ENCODE data around the gene SHFL. TPM values are rescaled to one million over a fixed set of nuclear protein-coding genes. Genes with fewer than 3 reads are reported as not detected.
A peak's percentile ranks its signal among the peaks of the same experiment; 100 is the strongest.

SHFL gene
- total and polyA plus RNA-seq, 9 donors = 34.0 to 49.5 (median 40.2) TPM

- peaks cover 1% of the 10 kb centered on the region for H3K4me1 ChIP-seq (ENCODE audit: insufficient read depth)
- no peaks in the 10 kb centered on the region for H3K36me3 ChIP-seq
- no peak for TF ChIP-seq CTCF (IDR thresholded peaks at IDR 0.05)
- no peak for TF ChIP-seq EP300 (IDR thresholded peaks at IDR 0.05)
- no peak for TF ChIP-seq POLR2A (IDR thresholded peaks at IDR 0.05)
- peak overlapping the region; percentile 74 to 79 for H3K27ac ChIP-seq
- no peak for DNase-seq
- H3K27me3 ChIP-seq = no peaks in the 10 kb centered on the region
- H3K9me3 ChIP-seq = no peaks in the 10 kb centered on the region
- intact Hi-C loops (cut with DNase I) = no loop called here
- H3K4me3 ChIP-seq = no peak overlapping the region
- 76 to 81% (median 77%) methylated on average over 18 of the region's 18 CpGs for WGBS, 3 donors
Measured at GRCh38 chr19:10087296-10088061, 1.4 kb downstream of the SHFL start.

- H3K36me3 ChIP-seq = no peaks in the 10 kb centered on the region
- WGBS, 3 donors = 88 to 92% (median 91%) methylated on average over 6 of the region's 6 CpGs
- peaks cover 1% of the 10 kb centered on the region for H3K4me1 ChIP-seq (ENCODE audit: insufficient read depth)
- DNase-seq = no peak
- TF ChIP-seq POLR2A (IDR thresholded peaks at IDR 0.05) = no peak
- H3K9me3 ChIP-seq = no peaks in the 10 kb centered on the region
- no peaks in the 10 kb centered on the region for H3K27me3 ChIP-seq
- no peak overlapping the region for H3K4me3 ChIP-seq
- H3K27ac ChIP-seq = no peak overlapping the region
- intact Hi-C loops (cut with DNase I) = no loop called here
Measured at GRCh38 chr19:10088949-10089554, 2.9 kb downstream of the SHFL start.

GRCh38 chr19:10089801-10090375 lies 3.8 kb downstream of the SHFL start:
- H3K27me3 ChIP-seq = no peaks in the 10 kb centered on the region
- no peak for TF ChIP-seq EP300 (IDR thresholded peaks at IDR 0.05)
- TF ChIP-seq POLR2A (IDR thresholded peaks at IDR 0.05) = no peak
- TF ChIP-seq CTCF (IDR thresholded peaks at IDR 0.05) = no peak
- peaks cover 1% of the 10 kb centered on the region for H3K4me1 ChIP-seq (ENCODE audit: insufficient read depth)
- 78 to 83% (median 80%) methylated on average over 15 of the region's 15 CpGs for WGBS, 3 donors
- intact Hi-C loops (cut with DNase I) = no loop called here
- H3K4me3 ChIP-seq = no peak overlapping the region
- H3K27ac ChIP-seq = no peak overlapping the region
- no peaks in the 10 kb centered on the region for H3K9me3 ChIP-seq
- no peaks in the 10 kb centered on the region for H3K36me3 ChIP-seq
- no peak for DNase-seq

- H3K36me3 ChIP-seq = no peaks in the 10 kb centered on the region
- TF ChIP-seq CTCF (IDR thresholded peaks at IDR 0.05) = no peak
- TF ChIP-seq POLR2A (IDR thresholded peaks at IDR 0.05) = no peak
- TF ChIP-seq EP300 (IDR thresholded peaks at IDR 0.05) = no peak
- 84 to 91% (median 87%) methylated on average over 12 to 17 of the region's 17 CpGs for WGBS, 3 donors
Measured at GRCh38 chr19:10091370-10091687, 5.2 kb downstream of the SHFL start.

More at GRCh38 chr19:10091370-10091687, 5.2 kb downstream of the SHFL start:
- Histone ChIP-seq H3K4me1 (ENCODE audit: insufficient read depth) (no peaks in the 10 kb centered on the region), H3K27me3 (no peaks in the 10 kb centered on the region), H3K27ac (no peak overlapping the region), H3K9me3 (no peaks in the 10 kb centered on the region), H3K4me3 (no peak overlapping the region)
- intact Hi-C loops (cut with DNase I) = no loop called here
- peak in 1 of 5 donors; percentile 16 for DNase-seq
